ENCODE measurements around the gene PCDHB16. TPM values are rescaled to one million over a fixed set of nuclear protein-coding genes. Genes with fewer than 3 reads are reported as not detected.
"Not testable (repeated sequence)": the region's sequence is repeated elsewhere in the genome, so short reads cannot be mapped to it uniquely, and the experiment has no call there.

Gene PCDHB16
- total and polyA plus RNA-seq, 2 experiments from 2014 or later, result 4.8 to 5.1 TPM

DNA sequence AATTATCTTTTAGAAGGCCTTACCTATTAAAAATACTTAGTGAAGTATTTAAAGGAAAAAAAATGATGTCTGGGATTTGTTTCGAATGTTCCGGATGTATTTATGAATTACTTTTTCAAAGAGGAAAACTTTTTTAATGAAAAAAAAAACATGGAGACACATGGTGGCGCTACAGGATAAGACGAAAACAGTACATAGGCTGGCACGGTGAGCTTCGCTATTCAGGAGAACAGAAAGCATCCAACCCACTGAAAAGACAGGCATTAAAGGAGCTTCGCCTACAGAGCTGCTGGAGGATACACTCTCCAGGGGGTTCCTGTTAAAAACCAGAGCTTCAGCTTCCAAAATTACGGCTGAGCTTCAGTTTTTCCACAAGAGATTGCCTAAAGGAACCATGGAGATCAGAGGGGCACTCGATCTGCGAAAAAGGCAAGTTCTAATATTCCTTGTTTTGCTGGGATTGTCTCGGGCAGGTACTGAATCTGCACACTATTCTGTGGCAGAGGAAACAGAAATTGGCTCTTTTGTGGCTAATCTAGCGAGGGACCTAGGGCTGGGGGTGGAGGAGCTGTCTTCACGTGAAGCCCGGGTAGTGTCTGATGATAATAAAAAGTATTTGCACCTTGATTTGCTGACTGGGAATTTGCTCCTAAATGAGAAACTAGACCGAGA is 41.1 kb downstream of the PCDHB16 start, which contains the start of gene PCDHB14:
PCDHB14 (plus strand) TSS at position 232 of the 672 bp plus-strand sequence; CDS start at position 395, 163 bp downstream.
- H3K4me1 ChIP-seq (ENCODE audit: insufficient read depth), result no peaks in the 10 kb centered on the region
- no peak within 1 kb of the TSS for H3K27ac ChIP-seq
- DNase-seq, result peak; percentile 70
- H3K9me3 ChIP-seq (ENCODE audit: low read depth), result no peaks in the 10 kb centered on the region
- no peaks in the 10 kb centered on the region for H3K27me3 ChIP-seq (replicated peaks; ENCODE audit: insufficient read depth)
- no peaks in the 10 kb centered on the region for H3K9me2 ChIP-seq (ENCODE audit: insufficient read depth)
- in situ Hi-C loops (cut with MboI), result no loop called here
- H3K9ac ChIP-seq, result peak within 1 kb of the TSS; percentile 61; the same call in 1 of the 2 replicates
- H3F3A ChIP-seq (ENCODE audit: insufficient read depth), result no peaks in the 10 kb centered on the region
- no peak for TF ChIP-seq EZH2phosphoT487 (IDR thresholded peaks at IDR 0.05; ENCODE audit: insufficient read depth, low read depth)
- TF ChIP-seq EZH2 (IDR thresholded peaks at IDR 0.05; ENCODE audit: insufficient read depth, poor library complexity, severe bottlenecking), result no peak
- H3K4me3 ChIP-seq, result peak within 1 kb of the TSS; percentile 72
- H3K79me2 ChIP-seq (ENCODE audit: insufficient read depth), result no peaks in the 10 kb centered on the region
- H4K20me1 ChIP-seq (ENCODE audit: insufficient read depth), result no peaks in the 10 kb centered on the region
- H2AFZ ChIP-seq, result peak within 1 kb of the TSS; percentile 75
- WGBS, 2 experiments (ENCODE audit: low coverage in 1 of 2, low lambda C conversion rate in 2 of 2, missing lambda C conversion rate in 2 of 2), result 16% methylated on average over 15 of the region's 15 CpGs
- H3K36me3 ChIP-seq (ENCODE audit: low read depth), result no peaks in the 10 kb centered on the region
- peak within 1 kb of the TSS; percentile 72 for H3K4me2 ChIP-seq (ENCODE audit: unreplicated experiment)

GRCh38 chr5:141224844-141225243 is 42.7 kb downstream of the PCDHB16 start:
- in situ Hi-C loops (cut with MboI), result not testable (repeated sequence)
- WGBS, 2 experiments (ENCODE audit: low coverage in 1 of 2, low lambda C conversion rate in 2 of 2, missing lambda C conversion rate in 2 of 2), result 39 to 41% methylated on average over 32 to 35 of the region's 40 CpGs

DNA sequence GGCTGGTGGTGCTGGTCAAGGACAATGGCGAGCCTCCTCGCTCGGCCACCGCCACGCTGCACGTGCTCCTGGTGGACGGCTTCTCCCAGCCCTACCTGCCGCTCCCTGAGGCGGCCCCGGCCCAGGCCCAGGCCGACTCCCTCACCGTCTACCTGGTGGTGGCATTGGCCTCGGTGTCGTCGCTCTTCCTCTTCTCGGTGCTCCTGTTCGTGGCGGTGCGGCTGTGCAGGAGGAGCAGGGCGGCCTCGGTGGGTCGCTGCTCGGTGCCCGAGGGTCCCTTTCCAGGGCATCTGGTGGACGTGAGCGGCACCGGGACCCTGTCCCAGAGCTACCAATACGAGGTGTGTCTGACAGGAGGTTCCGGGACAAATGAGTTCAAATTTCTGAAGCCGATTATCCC is 43.2 kb downstream of the PCDHB16 start:
- H3F3A ChIP-seq (ENCODE audit: insufficient read depth); H3K4me1 ChIP-seq (ENCODE audit: insufficient read depth); in situ Hi-C loops (cut with MboI); H3K4me3 ChIP-seq; H3K36me3 ChIP-seq (ENCODE audit: low read depth); H4K20me1 ChIP-seq (ENCODE audit: insufficient read depth); H3K9me2 ChIP-seq (ENCODE audit: insufficient read depth); H3K4me2 ChIP-seq (ENCODE audit: unreplicated experiment); H3K9ac ChIP-seq; H3K79me2 ChIP-seq (ENCODE audit: insufficient read depth); H2AFZ ChIP-seq; H3K27ac ChIP-seq; H3K27me3 ChIP-seq (replicated peaks; ENCODE audit: insufficient read depth); H3K9me3 ChIP-seq (ENCODE audit: low read depth); DNase-seq: not testable (repeated sequence)
- WGBS, 2 experiments (ENCODE audit: low coverage in 1 of 2, low lambda C conversion rate in 2 of 2, missing lambda C conversion rate in 2 of 2), result 37 to 38% methylated on average over 8 to 24 of the region's 30 CpGs

More at GRCh38 chr5:141224844-141225243, 42.7 kb downstream of the PCDHB16 start:
- H3K4me2 ChIP-seq (ENCODE audit: unreplicated experiment); H3K27me3 ChIP-seq (replicated peaks; ENCODE audit: insufficient read depth); H3K27ac ChIP-seq; H3F3A ChIP-seq (ENCODE audit: insufficient read depth); H3K4me1 ChIP-seq (ENCODE audit: insufficient read depth); DNase-seq; H3K4me3 ChIP-seq; H3K9ac ChIP-seq; H3K79me2 ChIP-seq (ENCODE audit: insufficient read depth); H3K9me2 ChIP-seq (ENCODE audit: insufficient read depth); H3K36me3 ChIP-seq (ENCODE audit: low read depth); H2AFZ ChIP-seq; H4K20me1 ChIP-seq (ENCODE audit: insufficient read depth); H3K9me3 ChIP-seq (ENCODE audit: low read depth): not testable (repeated sequence)

- no peaks in the 10 kb centered on the region for H3K9me3 ChIP-seq (ENCODE audit: low read depth)
- in situ Hi-C loops (cut with MboI), result no loop called here
- no peaks in the 10 kb centered on the region for H3K9me2 ChIP-seq (ENCODE audit: insufficient read depth)
- no peaks in the 10 kb centered on the region for H3K36me3 ChIP-seq (ENCODE audit: low read depth)
- peak; percentile 34 for DNase-seq
- 10 to 14% methylated on average over 15 of the region's 15 CpGs for WGBS, 2 experiments (ENCODE audit: low coverage in 1 of 2, low lambda C conversion rate in 2 of 2, missing lambda C conversion rate in 2 of 2)
- no peak overlapping the region for H3K4me2 ChIP-seq (ENCODE audit: unreplicated experiment)
- no peak overlapping the region for H3K27ac ChIP-seq
- H2AFZ ChIP-seq, result peak overlapping the region; percentile 46; the same call in 1 of the 2 replicates
- H3F3A ChIP-seq (ENCODE audit: insufficient read depth), result no peaks in the 10 kb centered on the region
- H4K20me1 ChIP-seq (ENCODE audit: insufficient read depth), result no peaks in the 10 kb centered on the region
- no peak overlapping the region for H3K9ac ChIP-seq
- no peaks in the 10 kb centered on the region for H3K4me1 ChIP-seq (ENCODE audit: insufficient read depth)
- peak overlapping the region; percentile 50 for H3K4me3 ChIP-seq
- TF ChIP-seq EZH2 (IDR thresholded peaks at IDR 0.05; ENCODE audit: insufficient read depth, poor library complexity, severe bottlenecking) (no peak), EZH2phosphoT487 (IDR thresholded peaks at IDR 0.05; ENCODE audit: insufficient read depth, low read depth) (no peak)
- H3K79me2 ChIP-seq (ENCODE audit: insufficient read depth), result no peaks in the 10 kb centered on the region
- no peaks in the 10 kb centered on the region for H3K27me3 ChIP-seq (replicated peaks; ENCODE audit: insufficient read depth)
Measured at GRCh38 chr5:141234109-141234667, 52.0 kb downstream of the PCDHB16 start.

Other genes starting within 250 kb of the PCDHB16 start
Only the 30 nearest of the 37 such genes appear.
- not detected in 2 replicates for gene PCDHB1, start 131.0 kb upstream of the PCDHB16 start, total RNA-seq (2014; rRNA removed; shearing (Covaris generic))
- gene PCDHB1, start 131.0 kb upstream of the PCDHB16 start, polyA plus RNA-seq (2016; fragmentation: Nextera tagmentation; extraction: Ambion mirVana), result not detected in 2 replicates
- gene PCDHB2, start 87.8 kb upstream of the PCDHB16 start, total RNA-seq (2014; rRNA removed; shearing (Covaris generic)), result 4.9 and 8.9 TPM in 2 replicates
- gene PCDHB2, start 87.8 kb upstream of the PCDHB16 start, polyA plus RNA-seq (2016; fragmentation: Nextera tagmentation; extraction: Ambion mirVana), result 4.4 and 6.0 TPM in 2 replicates
- 0.76 and 1.1 TPM in 2 replicates for gene PCDHB3, start 81.9 kb upstream of the PCDHB16 start, total RNA-seq (2014; rRNA removed; shearing (Covaris generic))
- gene PCDHB3, start 81.9 kb upstream of the PCDHB16 start, polyA plus RNA-seq (2016; fragmentation: Nextera tagmentation; extraction: Ambion mirVana), result 0.23 and 0.24 TPM in 2 replicates
- 0.22 and 0.63 TPM in 2 replicates for gene PCDHB4, start 60.6 kb upstream of the PCDHB16 start, total RNA-seq (2014; rRNA removed; shearing (Covaris generic))
- gene PCDHB4, start 60.6 kb upstream of the PCDHB16 start, polyA plus RNA-seq (2016; fragmentation: Nextera tagmentation; extraction: Ambion mirVana), result 0.60 and 1.0 TPM in 2 replicates
- 0.43 and 1.3 TPM in 2 replicates for gene PCDHB5, start 47.2 kb upstream of the PCDHB16 start, total RNA-seq (2014; rRNA removed; shearing (Covaris generic))
- gene PCDHB5, start 47.2 kb upstream of the PCDHB16 start, polyA plus RNA-seq (2016; fragmentation: Nextera tagmentation; extraction: Ambion mirVana), result 0.05 TPM in 1 of 2 replicates, not detected in the other
- 0.22 and 0.38 TPM in 2 replicates for gene PCDHB6, start 32.3 kb upstream of the PCDHB16 start, total RNA-seq (2014; rRNA removed; shearing (Covaris generic))
- 0.10 and 0.25 TPM in 2 replicates for gene PCDHB6, start 32.3 kb upstream of the PCDHB16 start, polyA plus RNA-seq (2016; fragmentation: Nextera tagmentation; extraction: Ambion mirVana)
- 0.65 and 0.89 TPM in 2 replicates for gene PCDHB7, start 9.7 kb upstream of the PCDHB16 start, total RNA-seq (2014; rRNA removed; shearing (Covaris generic))
- 0.51 and 0.52 TPM in 2 replicates for gene PCDHB7, start 9.7 kb upstream of the PCDHB16 start, polyA plus RNA-seq (2016; fragmentation: Nextera tagmentation; extraction: Ambion mirVana)
- 2.1 and 2.9 TPM in 2 replicates for gene PCDHB8, start 4.6 kb upstream of the PCDHB16 start, total RNA-seq (2014; rRNA removed; shearing (Covaris generic))
- 0.83 and 1.0 TPM in 2 replicates for gene PCDHB8, start 4.6 kb upstream of the PCDHB16 start, polyA plus RNA-seq (2016; fragmentation: Nextera tagmentation; extraction: Ambion mirVana)
- gene PCDHB9, start 4.8 kb downstream of the PCDHB16 start, total RNA-seq (2014; rRNA removed; shearing (Covaris generic)), result 1.5 and 2.5 TPM in 2 replicates
- 1.3 and 1.9 TPM in 2 replicates for gene PCDHB9, start 4.8 kb downstream of the PCDHB16 start, polyA plus RNA-seq (2016; fragmentation: Nextera tagmentation; extraction: Ambion mirVana)
- 1.3 and 2.9 TPM in 2 replicates for gene PCDHB10, start 10.0 kb downstream of the PCDHB16 start, total RNA-seq (2014; rRNA removed; shearing (Covaris generic))
- 0.86 and 1.3 TPM in 2 replicates for gene PCDHB10, start 10.0 kb downstream of the PCDHB16 start, polyA plus RNA-seq (2016; fragmentation: Nextera tagmentation; extraction: Ambion mirVana)
- 0.38 and 1.2 TPM in 2 replicates for gene PCDHB11, start 17.2 kb downstream of the PCDHB16 start, total RNA-seq (2014; rRNA removed; shearing (Covaris generic))
- gene PCDHB11, start 17.2 kb downstream of the PCDHB16 start, polyA plus RNA-seq (2016; fragmentation: Nextera tagmentation; extraction: Ambion mirVana), result 1.1 TPM in 2 replicates
- 0.43 and 2.9 TPM in 2 replicates for gene PCDHB12, start 26.3 kb downstream of the PCDHB16 start, total RNA-seq (2014; rRNA removed; shearing (Covaris generic))
- gene PCDHB12, start 26.3 kb downstream of the PCDHB16 start, polyA plus RNA-seq (2016; fragmentation: Nextera tagmentation; extraction: Ambion mirVana), result 0.48 and 0.53 TPM in 2 replicates
- 2.8 and 3.3 TPM in 2 replicates for gene PCDHB13, start 31.5 kb downstream of the PCDHB16 start, total RNA-seq (2014; rRNA removed; shearing (Covaris generic))
- 1.6 and 2.0 TPM in 2 replicates for gene PCDHB13, start 31.5 kb downstream of the PCDHB16 start, polyA plus RNA-seq (2016; fragmentation: Nextera tagmentation; extraction: Ambion mirVana)
- 2.1 and 4.3 TPM in 2 replicates for gene PCDHB14, start 41.0 kb downstream of the PCDHB16 start, total RNA-seq (2014; rRNA removed; shearing (Covaris generic))
- 1.7 and 2.1 TPM in 2 replicates for gene PCDHB14, start 41.0 kb downstream of the PCDHB16 start, polyA plus RNA-seq (2016; fragmentation: Nextera tagmentation; extraction: Ambion mirVana)
- gene PCDHB15, start 63.0 kb downstream of the PCDHB16 start, total RNA-seq (2014; rRNA removed; shearing (Covaris generic)), result 2.7 and 2.8 TPM in 2 replicates
- gene PCDHB15, start 63.0 kb downstream of the PCDHB16 start, polyA plus RNA-seq (2016; fragmentation: Nextera tagmentation; extraction: Ambion mirVana), result 1.5 and 1.9 TPM in 2 replicates
- gene SLC25A2, start 121.7 kb downstream of the PCDHB16 start, total RNA-seq (2014; rRNA removed; shearing (Covaris generic)), result not detected in 2 replicates
- not detected in 2 replicates for gene SLC25A2, start 121.7 kb downstream of the PCDHB16 start, polyA plus RNA-seq (2016; fragmentation: Nextera tagmentation; extraction: Ambion mirVana)
- 65.0 and 65.9 TPM in 2 replicates for gene TAF7, start 138.4 kb downstream of the PCDHB16 start, total RNA-seq (2014; rRNA removed; shearing (Covaris generic))
- gene TAF7, start 138.4 kb downstream of the PCDHB16 start, polyA plus RNA-seq (2016; fragmentation: Nextera tagmentation; extraction: Ambion mirVana), result 104 and 114 TPM in 2 replicates
- 0.38 and 1.8 TPM in 2 replicates for gene PCDHGA1, start 148.1 kb downstream of the PCDHB16 start, total RNA-seq (2014; rRNA removed; shearing (Covaris generic))
- gene PCDHGA1, start 148.1 kb downstream of the PCDHB16 start, polyA plus RNA-seq (2016; fragmentation: Nextera tagmentation; extraction: Ambion mirVana), result 0.63 and 0.72 TPM in 2 replicates
- 6.3 and 7.3 TPM in 2 replicates for gene PCDHGA2, start 156.4 kb downstream of the PCDHB16 start, total RNA-seq (2014; rRNA removed; shearing (Covaris generic))
- 4.3 and 5.3 TPM in 2 replicates for gene PCDHGA2, start 156.4 kb downstream of the PCDHB16 start, polyA plus RNA-seq (2016; fragmentation: Nextera tagmentation; extraction: Ambion mirVana)
- gene PCDHGA3, start 161.4 kb downstream of the PCDHB16 start, total RNA-seq (2014; rRNA removed; shearing (Covaris generic)), result 7.5 and 7.6 TPM in 2 replicates
- 4.0 and 5.4 TPM in 2 replicates for gene PCDHGA3, start 161.4 kb downstream of the PCDHB16 start, polyA plus RNA-seq (2016; fragmentation: Nextera tagmentation; extraction: Ambion mirVana)
- 0.25 and 0.86 TPM in 2 replicates for gene PCDHGB1, start 167.7 kb downstream of the PCDHB16 start, total RNA-seq (2014; rRNA removed; shearing (Covaris generic))
- 0.16 and 0.19 TPM in 2 replicates for gene PCDHGB1, start 167.7 kb downstream of the PCDHB16 start, polyA plus RNA-seq (2016; fragmentation: Nextera tagmentation; extraction: Ambion mirVana)
- 10.8 and 13.9 TPM in 2 replicates for gene PCDHGA4, start 172.6 kb downstream of the PCDHB16 start, total RNA-seq (2014; rRNA removed; shearing (Covaris generic))
- 8.1 and 8.6 TPM in 2 replicates for gene PCDHGA4, start 172.6 kb downstream of the PCDHB16 start, polyA plus RNA-seq (2016; fragmentation: Nextera tagmentation; extraction: Ambion mirVana)
- gene PCDHGB2, start 177.6 kb downstream of the PCDHB16 start, total RNA-seq (2014; rRNA removed; shearing (Covaris generic)), result 2.2 and 2.5 TPM in 2 replicates
- 0.76 and 0.94 TPM in 2 replicates for gene PCDHGB2, start 177.6 kb downstream of the PCDHB16 start, polyA plus RNA-seq (2016; fragmentation: Nextera tagmentation; extraction: Ambion mirVana)
- 0.86 and 1.3 TPM in 2 replicates for gene PCDHGA5, start 181.8 kb downstream of the PCDHB16 start, total RNA-seq (2014; rRNA removed; shearing (Covaris generic))
- gene PCDHGA5, start 181.8 kb downstream of the PCDHB16 start, polyA plus RNA-seq (2016; fragmentation: Nextera tagmentation; extraction: Ambion mirVana), result 0.24 and 0.35 TPM in 2 replicates
- gene PCDHGB3, start 187.9 kb downstream of the PCDHB16 start, total RNA-seq (2014; rRNA removed; shearing (Covaris generic)), result 2.8 and 4.0 TPM in 2 replicates
- gene PCDHGB3, start 187.9 kb downstream of the PCDHB16 start, polyA plus RNA-seq (2016; fragmentation: Nextera tagmentation; extraction: Ambion mirVana), result 0.95 and 1.2 TPM in 2 replicates
- 5.4 and 5.8 TPM in 2 replicates for gene PCDHGA6, start 191.5 kb downstream of the PCDHB16 start, total RNA-seq (2014; rRNA removed; shearing (Covaris generic))
- 2.1 and 2.6 TPM in 2 replicates for gene PCDHGA6, start 191.5 kb downstream of the PCDHB16 start, polyA plus RNA-seq (2016; fragmentation: Nextera tagmentation; extraction: Ambion mirVana)
- 0.43 and 1.6 TPM in 2 replicates for gene PCDHGA7, start 200.4 kb downstream of the PCDHB16 start, total RNA-seq (2014; rRNA removed; shearing (Covaris generic))
- gene PCDHGA7, start 200.4 kb downstream of the PCDHB16 start, polyA plus RNA-seq (2016; fragmentation: Nextera tagmentation; extraction: Ambion mirVana), result 0.84 and 1.1 TPM in 2 replicates
- 6.8 and 7.6 TPM in 2 replicates for gene PCDHGB4, start 205.3 kb downstream of the PCDHB16 start, total RNA-seq (2014; rRNA removed; shearing (Covaris generic))
- gene PCDHGB4, start 205.3 kb downstream of the PCDHB16 start, polyA plus RNA-seq (2016; fragmentation: Nextera tagmentation; extraction: Ambion mirVana), result 5.0 and 5.6 TPM in 2 replicates
- 0.86 and 1.5 TPM in 2 replicates for gene PCDHGA8, start 210.2 kb downstream of the PCDHB16 start, total RNA-seq (2014; rRNA removed; shearing (Covaris generic))
- gene PCDHGA8, start 210.2 kb downstream of the PCDHB16 start, polyA plus RNA-seq (2016; fragmentation: Nextera tagmentation; extraction: Ambion mirVana), result 0.25 and 0.69 TPM in 2 replicates
- gene PCDHGB5, start 215.6 kb downstream of the PCDHB16 start, total RNA-seq (2014; rRNA removed; shearing (Covaris generic)), result 13.2 and 14.9 TPM in 2 replicates
- gene PCDHGB5, start 215.6 kb downstream of the PCDHB16 start, polyA plus RNA-seq (2016; fragmentation: Nextera tagmentation; extraction: Ambion mirVana), result 15.0 and 15.7 TPM in 2 replicates

All from GM23248 (cell line).